Vagina (tissue), 2 donors: ENCODE data around the gene SEMA3B. TPM values are rescaled to one million over a fixed set of nuclear protein-coding genes. Genes with fewer than 3 reads are reported as not detected.

Experiments
- DNase-seq, 2 donors: peaks; one replicate each; pipeline ENCODE4 v3.0.0-alpha.2; 2017; ENCODE audit errors: extremely low spot score in 2 of 2
- H3K27ac ChIP-seq: fragments of 200-600 bp; sonication (generic); one replicate; pipeline ENCODE4 v1.5.1; 2019
- H3K27me3 ChIP-seq: fragments of 200-600 bp; sonication (generic); one replicate; pipeline ENCODE4 v1.5.1; 2019
- H3K36me3 ChIP-seq, 2 donors: fragments of 200-600 bp; sonication (generic); one replicate each; pipeline ENCODE4 v1.5.1; 2017 to 2019
- H3K4me1 ChIP-seq: fragments of 200-600 bp; sonication (generic); one replicate; pipeline ENCODE4 v1.5.1; 2019
- H3K4me3 ChIP-seq, 2 donors: fragments of 200-600 bp; sonication (generic); 1 replicate in 1 of 2; 2 replicates in 1 of 2; pipeline ENCODE4 v1.5.1; 2016 to 2019
- H3K9me3 ChIP-seq: fragments of 200-600 bp; sonication (generic); one replicate; pipeline ENCODE4 v1.5.1; 2019
- CTCF ChIP-seq, 3 experiments: fragments of 450-650 bp in 2 of 3; fragments of 200-600 bp in 1 of 3; sonication (generic) in 1 of 3; IDR thresholded peaks; one replicate each; pipeline ENCODE4 v1.5.1; 2017 to 2019; ENCODE audit warnings: antibody characterized with exemption in 3 of 3, mild to moderate bottlenecking in 2 of 3, moderate library complexity in 2 of 3
- POLR2A ChIP-seq, 2 donors: fragments of 450-650 bp; IDR thresholded peaks; one replicate each; pipeline ENCODE4 v1.6.1; 2017; ENCODE audit warnings: antibody characterized with exemption in 2 of 2, mild to moderate bottlenecking in 2 of 2, moderate library complexity in 2 of 2
- POLR2AphosphoS5 ChIP-seq, 2 donors: sonication (generic); formaldehyde crosslinking; IDR thresholded peaks; one replicate each; pipeline ENCODE4 v1.9.0; 2017; ENCODE audit warnings: antibody characterized with exemption in 2 of 2, mild to moderate bottlenecking in 2 of 2, low read depth in 1 of 2; ENCODE audit not compliant: insufficient read depth in 1 of 2
- intact Hi-C: fragments of 100-400 bp; cut with DNase I; formaldehyde crosslinking; loops from one replicate; pipeline ENCODE4 v1.15.1; 2023
- total RNA-seq: library from RNA; depleted of rRNA; stranded (reverse); fragments of >200 nt; gene quantifications from one replicate; pipeline ENCODE4 v1.2.3, GENCODE V29; 2016

SEMA3B gene
- total RNA-seq, 1 donor from 2014 or later = 32.9 TPM

GRCh38 chr3:50237754-50238548 is 31.0 kb upstream of the SEMA3B start:
- Histone ChIP-seq H3K4me1 (peaks cover 75% of the 10 kb centered on the region), H3K27ac (peak overlapping the region; percentile 92), H3K4me3 (peak overlapping the region; percentile 87 to 97), H3K9me3 (no peaks in the 10 kb centered on the region), H3K36me3 (no peaks in the 10 kb centered on the region), H3K27me3 (no peaks in the 10 kb centered on the region)
- no peak for DNase-seq
- intact Hi-C loops = no loop called here
- peak in 1 of 2 donors; percentile 25 for TF ChIP-seq POLR2A (IDR thresholded peaks at IDR 0.05)
- TF ChIP-seq CTCF (IDR thresholded peaks at IDR 0.05) = no peak
- TF ChIP-seq POLR2AphosphoS5 (IDR thresholded peaks at IDR 0.05; ENCODE audit: insufficient read depth in 1 of 2, low read depth in 1 of 2) = peak; percentile 48 to 71

GRCh38 chr3:50238549-50239026 is 30.4 kb upstream of the SEMA3B start:
- no peaks in the 10 kb centered on the region for H3K36me3 ChIP-seq
- intact Hi-C loops = no loop called here
- H3K4me1 ChIP-seq = peaks cover 81% of the 10 kb centered on the region
- TF ChIP-seq CTCF (IDR thresholded peaks at IDR 0.05) (no peak), POLR2AphosphoS5 (IDR thresholded peaks at IDR 0.05; ENCODE audit: insufficient read depth in 1 of 2, low read depth in 1 of 2) (no peak)
- H3K9me3 ChIP-seq = no peaks in the 10 kb centered on the region
- H3K4me3 ChIP-seq = peak overlapping the region; percentile 87 to 97
- H3K27me3 ChIP-seq = no peaks in the 10 kb centered on the region
- H3K27ac ChIP-seq = peak overlapping the region; percentile 92
- DNase-seq = no peak

GRCh38 chr3:50239649-50240048 is 29.3 kb upstream of the SEMA3B start:
- TF ChIP-seq POLR2AphosphoS5 (IDR thresholded peaks at IDR 0.05; ENCODE audit: insufficient read depth in 1 of 2, low read depth in 1 of 2) (no peak), CTCF (IDR thresholded peaks at IDR 0.05) (no peak), POLR2A (IDR thresholded peaks at IDR 0.05) (no peak)
- no peaks in the 10 kb centered on the region for H3K36me3 ChIP-seq
- H3K27ac ChIP-seq = peak overlapping the region; percentile 92
- no peak for DNase-seq
- intact Hi-C loops = no loop called here
- H3K27me3 ChIP-seq = no peaks in the 10 kb centered on the region
- H3K4me1 ChIP-seq = peaks cover 91% of the 10 kb centered on the region
- no peaks in the 10 kb centered on the region for H3K9me3 ChIP-seq
- H3K4me3 ChIP-seq = no peak overlapping the region

GRCh38 chr3:50241163-50241562 is 27.8 kb upstream of the SEMA3B start:
- Histone ChIP-seq H3K36me3 (no peaks in the 10 kb centered on the region), H3K4me3 (no peak overlapping the region), H3K27ac (peak overlapping the region; percentile 55), H3K4me1 (peaks cover 97% of the 10 kb centered on the region), H3K27me3 (no peaks in the 10 kb centered on the region), H3K9me3 (no peaks in the 10 kb centered on the region)
- intact Hi-C loops = no loop called here
- DNase-seq = no peak
- TF ChIP-seq CTCF (IDR thresholded peaks at IDR 0.05) = no peak
- no peak for TF ChIP-seq POLR2AphosphoS5 (IDR thresholded peaks at IDR 0.05; ENCODE audit: insufficient read depth in 1 of 2, low read depth in 1 of 2)
- no peak for TF ChIP-seq POLR2A (IDR thresholded peaks at IDR 0.05)
